ENCODE measurements around the gene CHST12.
"Not testable (repeated sequence)": the region's sequence is repeated elsewhere in the genome, so short reads cannot be mapped to it uniquely, and the experiment has no call there.

Gene CHST12

DNA sequence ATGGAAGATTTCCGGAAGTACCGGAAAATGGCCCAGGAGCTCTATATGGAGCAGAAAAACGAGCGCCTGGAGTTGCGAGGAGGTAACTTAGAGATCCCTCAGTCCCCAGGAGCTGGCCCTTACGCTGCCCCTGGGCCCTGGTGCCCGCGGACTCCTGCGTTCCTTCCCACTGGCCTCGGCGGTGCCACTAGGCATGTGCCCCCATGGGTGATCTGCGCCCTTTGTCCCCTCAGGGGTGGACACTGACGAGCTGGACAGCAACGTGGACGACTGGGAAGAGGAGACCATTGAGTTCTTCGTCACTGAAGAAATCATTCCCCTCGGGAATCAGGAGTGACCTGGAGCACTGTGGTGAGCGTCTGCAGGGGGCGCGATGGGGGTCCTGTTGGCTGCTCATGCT is 24.2 kb upstream of the CHST12 start:
- no peak for DNase-seq

- DNase-seq, result no peak
Measured at GRCh38 chr7:2379821-2380450, 23.5 kb upstream of the CHST12 start.

- no peak for DNase-seq
Measured at GRCh38 chr7:2380461-2380860, 22.9 kb upstream of the CHST12 start.

- DNase-seq, result no peak
Measured at GRCh38 chr7:2381227-2381626, 22.2 kb upstream of the CHST12 start.

- DNase-seq, result no peak
Measured at GRCh38 chr7:2381881-2382509, 21.4 kb upstream of the CHST12 start.

- DNase-seq, result no peak
Measured at GRCh38 chr7:2383543-2384274, 19.7 kb upstream of the CHST12 start.

GRCh38 chr7:2384354-2385243 is 18.8 kb upstream of the CHST12 start:
- DNase-seq, result no peak

DNA sequence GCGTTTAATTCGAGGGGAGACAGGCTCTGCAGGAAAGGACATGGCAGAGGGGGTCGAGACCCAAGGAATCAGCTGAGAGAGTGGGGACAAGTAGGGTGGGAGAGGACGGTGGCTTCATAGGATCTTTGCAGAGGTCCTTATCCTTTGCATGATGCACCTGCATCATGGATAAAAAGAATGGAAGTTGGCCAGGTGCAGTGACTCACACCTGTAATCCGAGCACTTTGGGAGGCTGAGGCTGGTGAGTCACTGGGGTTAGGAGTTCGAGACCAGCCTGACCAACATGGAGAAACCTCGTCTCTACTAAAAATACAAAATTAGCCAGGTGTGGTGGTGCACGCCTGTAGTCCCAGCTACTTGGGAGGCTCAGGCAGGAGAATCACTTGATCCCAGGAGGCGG is 17.3 kb upstream of the CHST12 start:
- DNase-seq, result not testable (repeated sequence)

DNA sequence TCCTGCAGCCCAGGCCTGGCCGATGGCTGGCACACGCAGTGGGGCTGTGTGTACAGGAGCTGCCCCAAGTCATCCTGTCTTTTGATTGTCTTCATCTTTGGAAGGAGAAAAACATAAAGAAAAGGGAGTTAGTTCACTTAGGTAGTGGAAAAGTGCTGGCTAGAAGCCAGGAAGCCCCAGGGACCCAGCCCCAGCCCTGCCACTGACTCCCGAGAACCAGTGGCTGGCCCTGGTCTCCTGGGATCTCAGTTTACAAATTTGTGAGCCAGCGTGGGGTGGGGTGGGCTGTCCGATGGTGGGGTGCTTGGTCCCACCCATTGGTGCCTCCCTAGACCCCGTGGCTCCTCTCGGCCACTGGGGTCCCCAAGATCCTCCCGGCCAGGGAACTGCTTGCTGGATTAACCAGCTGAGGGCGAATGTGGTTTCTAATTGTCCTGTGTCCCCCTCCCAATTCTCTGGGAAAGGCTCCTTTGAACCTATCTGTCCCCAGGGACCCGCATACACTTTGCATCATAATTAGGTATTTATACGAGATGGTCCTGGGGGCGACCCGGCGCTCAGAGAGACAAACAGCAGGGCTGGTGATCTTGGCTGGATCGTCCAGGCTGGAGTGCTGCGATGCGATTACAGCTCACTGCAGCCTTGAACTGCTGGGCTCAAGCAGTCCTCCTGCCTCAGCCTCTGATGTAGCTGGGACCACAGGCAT is 16.3 kb upstream of the CHST12 start:
- DNase-seq, result no peak

DNA sequence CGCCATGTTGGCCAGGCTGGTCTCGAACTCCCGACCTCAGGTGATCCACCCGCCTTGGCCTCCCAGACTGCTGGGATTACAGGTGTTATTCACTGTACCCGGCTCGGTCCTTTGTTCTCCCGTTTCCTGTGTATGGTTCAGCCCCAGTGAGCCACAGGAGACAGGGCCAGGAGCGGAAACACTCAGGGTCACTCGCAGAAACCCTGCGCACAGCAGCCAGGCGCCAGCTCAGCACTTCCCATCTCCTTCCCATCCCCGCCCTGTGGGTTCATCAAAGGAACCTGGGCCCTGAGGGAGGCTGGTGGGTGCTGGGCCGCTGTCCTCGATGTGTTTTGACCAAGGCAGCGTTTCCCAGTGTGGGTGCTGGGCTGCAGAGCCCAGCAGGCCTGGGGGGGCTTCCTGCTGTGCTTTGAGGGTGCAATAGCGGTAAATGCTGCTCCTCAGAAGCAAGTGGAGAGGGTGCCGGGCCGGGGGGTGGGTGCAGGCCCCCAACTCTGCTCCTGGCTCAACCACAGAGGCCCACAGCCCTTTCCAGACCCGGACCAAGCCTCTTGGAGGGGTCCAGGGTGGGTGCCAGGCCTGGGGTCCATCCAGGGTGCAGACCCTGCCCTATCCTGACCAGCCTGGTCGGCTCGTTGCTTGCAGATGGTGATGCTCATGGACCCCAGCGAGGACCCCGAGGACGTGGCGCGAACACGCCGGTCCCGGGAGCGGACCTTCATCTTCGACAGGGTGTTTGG is 15.3 kb upstream of the CHST12 start:
- DNase-seq, result no peak

- DNase-seq, result no peak
Measured at GRCh38 chr7:2388637-2388954, 14.8 kb upstream of the CHST12 start.

DNA sequence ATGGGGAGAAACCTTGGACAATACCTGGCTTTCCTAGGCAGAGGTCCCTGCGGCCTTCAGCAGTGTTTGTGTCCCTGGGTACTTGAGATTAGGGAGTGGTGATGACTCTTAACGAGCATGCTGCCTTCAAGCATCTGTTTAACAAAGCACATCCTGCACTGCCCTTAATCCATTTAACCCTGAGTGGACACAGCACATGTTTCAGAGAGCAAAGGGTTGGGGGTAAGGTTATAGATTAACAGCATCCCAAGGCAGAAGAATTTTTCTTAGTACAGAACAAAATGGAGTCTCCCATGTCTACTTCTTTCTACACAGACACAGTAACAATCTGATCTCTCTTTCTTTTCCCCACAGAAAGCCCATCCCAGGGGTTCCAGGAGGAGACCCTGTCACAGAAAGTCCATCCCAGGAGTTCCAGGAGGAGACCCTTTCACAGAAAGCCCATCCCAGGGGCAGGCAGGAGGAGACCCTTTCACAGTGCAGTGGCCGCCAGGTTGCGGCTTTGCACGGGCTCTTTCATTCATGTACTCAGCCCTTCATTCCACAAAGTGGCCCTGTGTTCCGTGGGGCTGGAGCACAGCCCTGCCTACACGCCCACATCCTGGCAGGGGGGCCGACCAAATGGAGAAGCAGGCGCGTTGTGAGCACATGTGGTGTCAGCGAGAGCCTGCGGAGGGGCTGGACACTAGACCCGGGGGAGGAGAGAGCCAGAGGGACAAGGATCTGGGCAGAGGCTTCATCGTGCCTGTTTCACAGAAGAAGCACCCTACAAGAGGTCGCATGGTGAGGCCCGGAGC is 13.2 kb upstream of the CHST12 start:
- not testable (repeated sequence) for DNase-seq

DNA sequence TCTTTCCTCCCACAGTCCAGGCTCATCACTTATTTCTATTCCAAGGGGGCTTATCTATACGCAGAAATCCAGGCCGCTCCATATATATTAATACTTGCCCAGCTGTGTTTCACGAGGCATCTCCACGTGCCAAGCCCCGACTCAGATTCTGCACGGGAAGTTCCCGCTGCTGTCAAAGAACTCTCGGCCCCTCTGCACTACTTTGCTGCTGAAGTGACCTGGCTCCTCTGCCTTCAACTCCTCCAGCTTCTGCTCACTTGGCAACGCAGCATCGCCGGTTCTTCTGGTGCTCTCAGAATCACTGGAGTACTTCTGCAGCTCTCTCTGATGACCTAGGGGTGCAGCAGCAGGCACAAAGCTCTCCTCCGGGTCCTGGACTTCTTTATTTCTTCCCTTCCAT is 9.7 kb upstream of the CHST12 start:
- DNase-seq, result no peak

- DNase-seq, result no peak
Measured at GRCh38 chr7:2394566-2395082, 8.8 kb upstream of the CHST12 start.

DNA sequence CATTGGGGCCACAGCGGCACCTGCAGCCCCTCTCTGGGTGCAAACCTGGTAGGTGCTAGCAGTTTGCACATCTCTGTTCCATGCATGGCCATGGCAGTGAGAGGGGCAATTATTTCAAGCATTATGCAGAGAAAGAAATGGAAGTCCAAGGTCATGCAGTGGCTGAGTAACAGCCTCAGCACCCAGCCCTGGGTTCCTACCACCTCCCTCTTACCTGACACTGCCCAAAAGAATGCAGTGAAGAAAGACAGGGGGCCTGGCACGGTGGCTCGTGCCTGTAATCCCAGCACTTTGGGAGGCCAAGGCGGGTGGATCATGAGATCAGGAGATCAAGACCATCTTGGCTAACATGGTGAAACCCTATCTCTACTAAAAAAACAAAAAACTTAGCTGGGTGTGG is 4.9 kb upstream of the CHST12 start:
- no peak for DNase-seq

DNA sequence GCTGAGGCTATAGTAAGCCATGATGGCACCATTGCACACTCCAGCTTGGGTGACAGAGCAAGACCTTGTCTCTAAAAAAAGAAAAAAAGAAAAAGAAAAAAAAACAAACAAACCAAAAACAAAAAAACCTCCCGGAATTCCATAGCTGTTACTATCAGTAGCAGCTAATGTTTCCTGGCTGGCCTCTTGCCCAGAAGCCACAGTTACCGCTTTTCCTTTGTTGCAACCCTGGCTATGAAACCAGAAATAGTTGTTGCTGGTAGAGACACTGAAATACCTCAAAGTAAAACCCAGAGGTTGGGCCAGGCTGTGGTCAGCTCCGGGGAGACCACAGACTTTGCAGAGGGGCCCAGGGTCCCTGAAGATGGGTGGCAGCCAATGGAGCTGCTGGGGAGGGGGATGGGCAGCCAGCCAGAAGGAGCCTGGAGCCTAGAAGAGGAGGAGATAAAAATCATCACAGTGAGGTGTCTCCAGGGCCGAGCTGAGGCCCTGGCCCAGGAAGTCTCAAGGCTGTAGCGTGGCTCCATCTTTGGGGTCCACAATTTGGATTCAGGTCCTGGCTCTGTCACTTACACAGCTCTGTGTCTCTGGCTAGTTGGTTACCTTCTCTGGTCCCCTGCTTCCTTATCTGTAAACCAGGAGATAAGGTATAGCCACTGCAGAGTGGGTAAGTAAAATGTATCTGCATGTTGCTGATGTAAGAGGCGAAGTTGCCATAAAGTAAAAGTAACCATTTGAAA is 3.4 kb upstream of the CHST12 start:
- DNase-seq, result peak; percentile 65

DNA sequence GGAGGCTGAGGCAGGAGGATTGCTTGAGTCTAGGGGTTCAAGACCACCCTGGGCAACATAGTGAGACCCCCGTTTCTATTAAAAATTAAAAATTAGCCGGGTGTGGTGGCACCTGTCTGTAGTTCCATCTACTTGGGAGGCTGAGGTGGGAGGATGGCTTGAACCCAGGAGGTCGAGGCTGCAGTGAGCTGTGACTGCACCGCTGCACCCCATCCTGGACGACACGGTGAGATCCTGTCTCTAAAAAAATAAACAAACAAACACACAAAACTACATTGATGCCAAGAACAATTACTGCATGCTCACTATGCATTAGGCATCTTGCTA is 761 bp upstream of the CHST12 start:
- no peak for DNase-seq

- peak; percentile 27 for DNase-seq
Measured at GRCh38 chr7:2403718-2404648, 572 bp downstream of the CHST12 start.

DNA sequence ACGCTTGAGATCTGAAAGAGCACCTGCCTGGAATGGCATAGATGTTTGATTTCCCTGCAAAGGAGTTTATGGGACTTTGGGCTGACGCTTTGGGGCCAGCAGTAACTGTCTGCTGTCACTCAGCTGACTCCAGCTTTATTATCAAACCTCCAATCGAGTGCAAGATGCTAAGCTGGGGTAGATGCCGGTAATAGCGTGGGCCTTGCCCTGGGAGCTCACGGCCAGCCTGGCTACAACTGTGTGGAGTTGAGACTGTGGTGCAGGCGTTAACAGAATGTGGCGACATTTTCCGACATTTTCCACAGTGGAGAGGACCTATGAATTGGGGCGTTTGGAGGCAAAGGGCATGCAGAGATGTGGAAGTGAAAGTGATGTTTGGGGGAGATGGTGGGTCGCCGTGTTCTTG is 1.3 kb downstream of the CHST12 start:
- no peak for DNase-seq
